ENCODE data around the gene CAPG. TPM values are rescaled to one million over a fixed set of nuclear protein-coding genes. Genes with fewer than 3 reads are reported as not detected.

Gene CAPG
- total RNA-seq, 6 donors from 2014 or later: 169 to 611 (median 375) TPM

GRCh38 chr2:85355521-85355920 lies 54.6 kb downstream of the CAPG start:
- no peak for ATAC-seq (ENCODE audit: low FRiP score in 2 of 2)
- H3K27me3 ChIP-seq: no peaks in the 10 kb centered on the region
- peaks cover 22 to 50% (median 28%) of the 10 kb centered on the region in 4 donors for H3K4me1 ChIP-seq
- H3K36me3 ChIP-seq: peaks cover under 1 to 42% (median 20%) of the 10 kb centered on the region in 4 donors
- H3K9me3 ChIP-seq: no peaks in the 10 kb centered on the region
- 68 to 80% methylated on average over 3 of the region's 3 CpGs for WGBS, 2 donors
- peak overlapping the region in 3 of 4 donors; percentile 64 to 72 (median 68) for H3K4me3 ChIP-seq
- peak overlapping the region in 1 of 4 donors; percentile 90 for H3K27ac ChIP-seq
- DNase-seq: no peak
- TF ChIP-seq POLR2AphosphoS5 (IDR thresholded peaks at IDR 0.05): no peak
- TF ChIP-seq CTCF (IDR thresholded peaks at IDR 0.05): no peak
- no peak for TF ChIP-seq POLR2A (IDR thresholded peaks at IDR 0.05)
- TF ChIP-seq EP300 (IDR thresholded peaks at IDR 0.05): no peak

DNA sequence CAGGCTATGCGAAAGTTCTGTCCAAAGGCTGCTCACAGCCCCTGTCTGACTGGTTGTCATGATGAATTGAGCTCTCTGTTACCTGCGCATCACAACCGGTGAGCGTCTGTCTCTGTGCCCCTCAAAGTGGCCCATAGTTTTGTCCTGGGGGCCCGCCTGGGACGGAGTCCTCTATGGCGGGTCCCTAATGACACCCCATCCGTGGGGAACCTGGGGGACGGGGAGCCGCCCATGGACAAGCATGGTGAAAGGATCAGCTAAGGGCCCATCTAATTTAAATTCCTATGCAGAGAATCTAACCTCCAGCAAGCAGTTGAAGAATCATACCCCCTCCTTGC lies 55.1 kb downstream of the CAPG start:
- DNase-seq: no peak
- Histone ChIP-seq H3K27ac (peak overlapping the region; percentile 74 to 93 (median 88)), H3K27me3 (no peaks in the 10 kb centered on the region), H3K4me3 (peak overlapping the region; percentile 40 to 72 (median 66)), H3K4me1 (peaks cover 22 to 50% (median 28%) of the 10 kb centered on the region in 4 donors), H3K9me3 (no peaks in the 10 kb centered on the region), H3K36me3 (peaks cover 5 to 47% (median 25%) of the 10 kb centered on the region in 4 donors)
- ATAC-seq (ENCODE audit: low FRiP score in 2 of 2): peak in 1 of 2 donors; percentile 1
- 10 to 20% methylated on average over 3 to 10 of the region's 10 CpGs for WGBS, 2 donors
- TF ChIP-seq EP300 (IDR thresholded peaks at IDR 0.05): no peak
- TF ChIP-seq POLR2AphosphoS5 (IDR thresholded peaks at IDR 0.05): no peak
- no peak for TF ChIP-seq CTCF (IDR thresholded peaks at IDR 0.05)
- TF ChIP-seq POLR2A (IDR thresholded peaks at IDR 0.05): no peak

DNA sequence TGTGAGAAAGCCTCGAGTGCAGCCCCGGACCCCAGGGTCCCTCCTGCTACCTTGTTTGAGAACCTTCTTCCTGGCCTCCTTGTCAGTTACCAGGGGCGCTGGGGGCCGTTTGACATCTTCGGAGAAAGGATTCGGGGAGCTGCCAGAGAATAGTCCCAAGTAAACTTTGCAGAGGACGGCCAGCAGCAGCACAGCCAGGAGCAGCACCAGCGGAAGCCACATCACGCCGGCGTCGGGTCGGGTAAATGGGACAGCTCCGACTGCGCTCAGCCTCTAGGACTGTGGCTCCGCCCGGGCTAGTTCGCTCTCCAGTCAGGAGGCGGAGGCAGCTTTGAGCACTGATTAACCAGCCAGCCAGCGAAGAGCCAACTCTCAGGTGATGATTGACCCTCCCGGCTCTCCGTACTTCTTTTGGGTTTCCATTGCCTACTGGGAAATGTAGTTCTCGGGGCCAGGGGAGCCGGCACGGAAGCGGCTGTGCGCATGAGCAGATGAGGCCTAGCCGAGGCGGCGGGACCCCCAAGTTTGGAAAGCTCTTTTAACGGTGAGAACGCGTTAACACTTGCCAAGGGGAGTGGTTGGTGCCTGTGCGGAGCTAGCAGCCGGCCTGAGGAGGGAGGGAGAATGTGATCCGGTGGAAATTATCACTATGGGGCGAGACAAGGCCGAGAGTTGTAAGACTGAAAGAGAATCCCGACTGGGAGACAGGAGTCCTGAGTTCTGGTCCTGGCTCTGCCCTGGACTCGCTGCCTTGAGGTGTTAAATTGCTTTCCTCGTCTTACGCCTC lies 55.7 kb downstream of the CAPG start, which contains the start of the genes ELMOD3 and RETSAT:
Gene ELMOD3 (plus strand): TSS at position 484 of the 787 bp plus-strand sequence. CDS start 2,430 bp downstream, outside the sequence.
Gene RETSAT (minus strand): TSS at position 243 of the 787 bp plus-strand sequence. CDS start 21 bp downstream, at position 222.
- peak in 2 of 6 experiments; percentile 13 to 28 for TF ChIP-seq CTCF (IDR thresholded peaks at IDR 0.05)
- peak in 1 of 4 donors; percentile 72 for TF ChIP-seq EP300 (IDR thresholded peaks at IDR 0.05)
- peak; percentile 93 to 97 for TF ChIP-seq POLR2AphosphoS5 (IDR thresholded peaks at IDR 0.05)
- peak; percentile 52 to 92 (median 84) for TF ChIP-seq POLR2A (IDR thresholded peaks at IDR 0.05)
- 0 to 2% methylated on average over 24 to 42 of the region's 42 CpGs for WGBS, 2 donors
- peak within 1 kb of the TSS; percentile 74 to 93 (median 88) for H3K27ac ChIP-seq
- H3K36me3 ChIP-seq: peaks cover 10 to 48% (median 29%) of the 10 kb centered on the region in 4 donors
- ATAC-seq (ENCODE audit: low FRiP score in 2 of 2): peak; percentile 99
- H3K4me3 ChIP-seq: peak within 1 kb of the TSS; percentile 64 to 87 (median 70)
- no peaks in the 10 kb centered on the region for H3K27me3 ChIP-seq
- no peaks in the 10 kb centered on the region for H3K9me3 ChIP-seq
- DNase-seq: peak; percentile 93 to 99
- H3K4me1 ChIP-seq: peaks cover 22 to 50% (median 28%) of the 10 kb centered on the region in 4 donors

DNA sequence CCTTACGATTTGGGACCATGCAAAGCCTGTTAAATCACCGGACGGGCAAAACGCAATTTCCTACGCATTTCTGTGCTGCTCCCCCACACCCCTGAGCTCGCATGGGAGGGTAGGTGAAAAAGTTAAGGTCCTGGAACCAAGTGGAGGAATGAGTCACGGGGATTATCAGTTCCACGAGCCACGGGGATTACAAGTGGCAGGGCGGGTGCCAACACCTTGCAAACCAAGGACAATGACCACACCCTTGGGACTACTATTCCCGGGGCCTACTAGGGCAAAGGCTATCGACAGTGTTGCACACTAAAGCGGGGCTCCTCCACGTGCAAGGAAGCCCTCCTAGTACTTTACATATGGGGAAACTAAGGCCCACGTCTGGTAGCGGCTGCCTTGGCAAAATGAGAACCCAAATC lies 56.3 kb downstream of the CAPG start:
- ATAC-seq (ENCODE audit: low FRiP score in 2 of 2) (peak; percentile 49 to 55), DNase-seq (peak in 1 of 2 donors; percentile 60)
- Histone ChIP-seq H3K4me1 (peaks cover 22 to 49% (median 28%) of the 10 kb centered on the region in 4 donors), H3K36me3 (peaks cover 16 to 48% (median 29%) of the 10 kb centered on the region in 4 donors), H3K4me3 (peak overlapping the region; percentile 64 to 87 (median 70)), H3K27me3 (no peaks in the 10 kb centered on the region), H3K9me3 (no peaks in the 10 kb centered on the region), H3K27ac (peak overlapping the region; percentile 74 to 93 (median 88))
- WGBS, 2 donors: 17% methylated on average over 9 to 16 of the region's 16 CpGs
- TF ChIP-seq POLR2A (IDR thresholded peaks at IDR 0.05): no peak
- TF ChIP-seq CTCF (IDR thresholded peaks at IDR 0.05): no peak
- no peak for TF ChIP-seq POLR2AphosphoS5 (IDR thresholded peaks at IDR 0.05)
- TF ChIP-seq EP300 (IDR thresholded peaks at IDR 0.05): no peak

Measured in upper lobe of left lung (tissue), 6 donors.